Amniotic epithelial cell (primary cell): ENCODE measurements around the gene KAT7.
A peak's percentile ranks its signal among the peaks of the same experiment; 100 is the strongest.

Experiments
- DNase-seq: peaks from one replicate; pipeline ENCODE4 v3.0.0-alpha.2; 2010; ENCODE audit warnings: low read depth

The KAT7 gene

GRCh38 chr17:49842846-49843245 lies 54.4 kb downstream of the KAT7 start:
- peak; percentile 48 for DNase-seq

DNA sequence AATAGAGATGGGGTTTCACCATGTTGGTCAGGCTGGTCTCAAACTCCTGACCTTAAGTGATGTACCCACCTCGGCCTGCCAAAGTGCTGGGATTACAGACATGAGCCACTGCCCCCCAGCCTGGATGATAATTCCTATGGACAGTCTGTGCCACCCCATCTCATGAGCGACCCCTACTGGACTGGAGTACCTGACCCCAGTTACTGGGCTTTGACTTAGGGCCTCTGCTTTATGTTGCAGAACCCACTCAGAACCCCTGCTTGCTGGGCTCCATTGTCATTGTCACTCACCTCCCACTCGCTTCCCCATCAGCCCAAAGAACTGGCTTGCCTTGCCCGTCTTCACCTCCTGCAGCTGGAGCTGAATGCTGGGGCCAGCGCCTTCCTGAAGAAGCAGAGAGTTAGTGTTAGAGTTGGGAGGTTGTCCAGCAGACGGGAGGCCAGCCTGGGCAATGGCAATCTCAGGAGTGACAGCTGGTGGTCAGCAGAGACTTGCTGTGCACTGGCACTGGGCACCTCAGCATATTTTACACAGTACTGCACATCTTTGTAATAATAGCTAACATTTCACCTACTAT lies 55.4 kb downstream of the KAT7 start:
- peak; percentile 30 for DNase-seq

GRCh38 chr17:49845321-49845720 lies 56.8 kb downstream of the KAT7 start:
- DNase-seq = no peak

DNA sequence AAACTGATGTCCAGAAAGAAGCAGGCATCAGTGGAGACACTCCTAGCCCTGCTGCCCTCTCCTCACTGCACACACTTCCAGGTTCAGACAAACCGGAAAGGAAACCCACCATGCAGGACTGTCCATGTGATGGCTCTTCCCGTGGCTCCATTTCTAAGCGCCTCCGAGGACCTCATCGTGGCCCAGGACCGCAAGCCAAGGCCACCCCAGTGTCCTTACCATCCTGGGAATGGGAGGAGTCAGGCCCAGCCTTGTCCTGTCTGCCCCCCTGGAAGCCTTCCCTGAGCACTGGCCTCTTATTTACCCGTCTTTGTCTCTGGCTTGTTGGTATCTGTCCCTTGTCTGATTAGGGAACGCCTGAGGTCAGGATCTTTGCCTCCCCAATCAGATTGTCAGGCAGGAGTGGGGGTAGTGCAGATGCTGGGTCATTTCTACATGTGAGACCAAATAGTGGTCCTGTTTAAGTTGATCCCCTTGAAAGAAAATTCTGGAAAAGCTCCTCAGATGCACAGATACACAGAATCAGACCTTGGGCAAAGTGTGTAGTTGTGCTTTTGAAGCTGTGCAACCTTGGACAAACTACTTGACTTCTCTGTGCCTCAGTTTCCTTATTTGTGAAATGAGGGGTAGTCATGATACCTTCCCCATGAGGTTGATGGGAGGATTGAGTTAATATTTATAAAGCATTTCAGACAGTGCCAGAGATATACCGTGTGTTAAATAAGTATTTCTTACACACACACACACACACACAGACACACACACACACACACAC lies 58.6 kb downstream of the KAT7 start:
- no peak for DNase-seq

- no peak for DNase-seq
Measured at GRCh38 chr17:49848019-49848473, 59.6 kb downstream of the KAT7 start, which contains the start of gene TAC4. TAC4 (minus strand) TSS chr17:49848069; CDS start chr17:49848017, 52 bp downstream.

DNA sequence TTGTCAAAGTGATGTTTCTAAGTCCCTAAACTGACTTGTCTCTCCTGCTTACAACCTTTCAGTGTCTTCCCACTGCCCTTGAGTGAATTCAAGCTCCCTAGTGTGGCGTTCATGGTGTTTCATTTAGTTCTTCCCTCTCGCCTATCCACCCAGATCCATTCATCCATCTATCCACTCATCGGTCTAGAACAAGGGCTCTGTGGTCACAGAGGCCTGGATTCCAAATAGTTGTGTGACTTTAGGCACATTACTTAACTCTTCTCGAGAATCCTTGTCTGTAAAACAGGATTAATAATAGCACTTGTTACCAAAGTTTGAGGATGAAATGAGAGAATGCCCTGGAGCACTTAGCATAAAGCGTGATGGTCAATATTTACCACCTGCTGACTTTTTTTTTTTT lies 60.3 kb downstream of the KAT7 start:
- no peak for DNase-seq

DNA sequence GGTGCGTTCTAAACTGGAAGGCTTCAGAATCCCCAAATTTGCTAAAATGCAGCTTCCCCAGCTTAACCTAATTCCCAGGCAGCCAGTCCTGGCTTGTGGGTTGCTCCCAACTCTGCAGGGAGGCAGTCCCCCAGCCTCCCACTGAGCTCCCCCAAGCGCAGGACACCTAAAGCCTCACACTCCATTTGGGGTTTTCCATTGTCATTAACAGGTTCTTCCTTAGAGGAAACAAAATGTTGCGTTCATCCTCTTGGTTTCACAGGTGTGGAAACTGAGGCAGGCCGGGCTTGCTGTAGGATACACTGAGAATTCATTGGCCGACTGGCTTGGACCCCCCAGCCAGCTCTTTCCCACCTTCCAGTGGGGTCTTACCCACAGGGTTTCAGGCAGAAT lies 61.7 kb downstream of the KAT7 start:
- DNase-seq = no peak

DNA sequence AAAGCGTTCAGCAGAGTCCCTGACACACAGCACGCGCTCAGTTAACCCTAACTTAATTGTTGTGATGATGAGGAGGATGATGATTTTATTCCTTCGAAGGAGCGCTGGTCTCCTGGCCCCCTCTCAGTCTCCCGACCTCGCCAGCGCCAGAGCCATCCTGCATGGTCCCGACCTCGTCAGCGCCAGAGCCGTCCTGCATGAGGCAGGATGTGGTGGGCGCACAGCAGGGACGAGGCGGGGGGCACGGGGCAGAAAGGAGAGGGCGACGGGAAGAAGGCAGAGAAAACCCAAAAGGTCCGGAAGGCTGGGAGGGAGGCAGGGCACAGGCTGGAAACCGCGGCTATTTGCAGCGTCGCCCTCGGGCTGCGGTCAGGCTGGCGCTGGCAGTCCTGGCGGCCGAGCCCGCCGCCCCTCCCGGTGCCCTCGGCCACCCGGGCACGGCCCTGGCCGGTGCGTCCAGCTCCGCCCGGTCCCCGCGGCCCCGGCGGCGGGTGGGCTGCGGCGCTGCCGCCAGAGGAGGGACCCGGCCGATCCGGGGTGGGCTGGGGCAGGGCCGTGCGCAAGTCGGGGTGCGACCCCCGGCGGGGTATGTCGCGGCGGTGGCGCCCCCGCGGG lies 62.4 kb downstream of the KAT7 start:
- DNase-seq = no peak

- peak; percentile 63 for DNase-seq
Measured at GRCh38 chr17:49851387-49852291, 63.2 kb downstream of the KAT7 start.

DNA sequence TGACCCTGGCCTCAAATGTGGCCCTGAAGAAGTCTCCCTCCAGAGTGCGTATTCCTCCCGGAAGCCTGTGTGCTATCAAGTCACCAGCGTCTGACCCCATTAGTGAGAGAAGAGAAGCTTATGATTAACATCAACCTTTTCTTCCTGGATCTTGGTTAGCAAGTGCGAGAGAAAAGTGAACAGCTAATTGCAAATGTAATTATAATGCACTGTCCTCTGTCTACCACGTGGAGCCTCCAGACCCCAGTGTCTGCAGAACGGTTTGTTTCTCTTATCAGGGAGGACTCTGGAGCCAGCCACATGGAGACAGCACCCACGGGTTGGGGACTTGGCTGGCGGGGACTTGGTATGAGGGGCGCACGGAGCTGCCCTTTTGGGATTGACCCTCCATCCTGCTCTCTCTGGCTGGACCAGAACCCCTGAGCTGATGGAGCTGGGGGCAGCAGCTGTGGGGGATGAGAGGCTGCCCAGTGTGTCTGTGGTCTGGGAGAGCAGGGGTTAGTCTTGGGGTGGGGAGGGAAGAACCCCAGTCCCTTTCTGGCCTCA lies 65.1 kb downstream of the KAT7 start:
- DNase-seq = no peak

DNA sequence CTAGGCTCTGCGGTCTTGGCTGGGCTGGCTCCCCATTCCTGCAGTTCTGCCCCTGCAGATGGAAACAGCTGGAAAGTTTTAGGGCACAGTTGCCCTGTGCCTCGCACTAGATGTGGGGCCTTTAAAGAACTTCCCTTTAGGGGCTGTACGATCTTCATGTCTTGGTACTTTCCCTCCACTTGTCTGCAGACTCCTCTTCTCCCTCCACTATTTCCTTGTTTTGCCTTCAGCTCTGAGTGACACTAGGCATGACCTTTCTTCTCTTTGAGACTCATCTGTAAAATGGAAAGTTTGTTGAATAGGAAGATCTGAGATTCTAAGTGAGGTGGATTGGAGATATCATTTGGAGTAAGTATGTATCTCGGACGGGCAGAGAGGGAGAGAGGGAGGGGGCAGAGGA lies 65.6 kb downstream of the KAT7 start:
- DNase-seq = no peak

DNA sequence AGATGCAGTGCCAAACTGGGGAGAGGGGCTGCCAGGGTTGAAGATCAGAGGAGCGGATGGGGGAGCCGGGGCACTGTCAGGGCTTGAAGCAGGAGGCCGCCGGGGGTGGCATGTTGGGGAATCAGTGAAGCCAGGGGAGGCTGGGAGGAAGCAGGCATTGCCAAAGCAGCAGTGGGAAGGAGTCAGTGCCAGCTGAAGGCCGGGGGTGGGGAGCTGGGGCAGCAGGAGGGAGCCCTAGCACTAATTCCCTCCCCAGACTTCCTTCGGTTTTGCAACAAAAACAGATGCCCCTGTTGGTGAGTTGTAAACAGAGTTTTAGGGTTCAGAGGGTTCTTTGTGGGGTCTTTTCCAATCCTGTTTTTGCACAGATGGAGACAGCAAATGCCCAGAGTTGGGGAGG lies 70.3 kb downstream of the KAT7 start:
- DNase-seq = no peak

- peak; percentile 16 for DNase-seq
Measured at GRCh38 chr17:49859991-49860953, 71.8 kb downstream of the KAT7 start.

GRCh38 chr17:49861150-49861884 lies 72.8 kb downstream of the KAT7 start:
- peak; percentile 22 for DNase-seq

GRCh38 chr17:49862781-49863331 lies 74.4 kb downstream of the KAT7 start:
- peak; percentile 18 for DNase-seq

DNA sequence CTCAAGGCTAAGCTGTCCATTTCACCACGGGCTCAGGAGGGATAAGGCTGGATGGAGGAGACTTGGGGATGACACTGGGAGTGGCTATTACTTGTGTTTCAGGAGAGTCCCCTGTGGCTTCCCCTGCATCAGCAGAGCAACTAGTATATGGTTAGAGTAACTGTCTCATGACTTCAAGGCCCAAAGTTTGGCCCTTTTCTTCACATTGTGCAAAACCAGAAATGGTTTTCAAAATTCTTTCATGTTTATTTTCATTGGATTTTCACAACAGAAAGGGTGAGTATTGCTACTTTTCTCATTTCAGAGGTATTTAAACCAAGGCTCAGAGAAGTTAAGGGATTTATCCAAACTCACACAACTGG lies 77.5 kb downstream of the KAT7 start:
- no peak for DNase-seq

DNA sequence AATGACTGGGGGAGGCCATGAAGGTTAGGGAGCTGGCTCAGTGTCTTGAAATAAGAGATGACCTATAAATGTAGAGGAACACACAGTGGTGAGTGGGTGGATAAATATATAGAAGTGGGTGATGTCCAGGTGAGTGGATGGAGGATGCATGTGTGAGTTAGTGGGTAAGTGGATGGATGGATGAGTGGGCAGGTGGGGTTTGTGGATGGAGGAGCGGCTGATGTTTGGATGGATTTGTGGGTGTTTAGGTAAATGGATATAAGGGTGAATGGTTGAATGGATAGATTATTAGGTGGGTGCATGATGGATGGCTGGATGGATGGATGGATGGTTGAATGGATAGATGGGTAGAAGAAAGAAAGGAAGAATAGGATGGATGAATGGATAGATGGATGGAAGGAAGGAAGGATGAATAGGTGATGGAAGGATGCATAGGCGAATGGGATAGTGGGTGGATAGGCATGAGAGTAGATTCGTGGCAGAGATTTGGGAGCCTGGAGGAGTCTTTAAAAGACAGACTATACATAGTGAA lies 78.5 kb downstream of the KAT7 start:
- no peak for DNase-seq

GRCh38 chr17:49869038-49869374 lies 80.5 kb downstream of the KAT7 start:
- no peak for DNase-seq

GRCh38 chr17:49870298-49870697 lies 81.8 kb downstream of the KAT7 start:
- DNase-seq = no peak

DNA sequence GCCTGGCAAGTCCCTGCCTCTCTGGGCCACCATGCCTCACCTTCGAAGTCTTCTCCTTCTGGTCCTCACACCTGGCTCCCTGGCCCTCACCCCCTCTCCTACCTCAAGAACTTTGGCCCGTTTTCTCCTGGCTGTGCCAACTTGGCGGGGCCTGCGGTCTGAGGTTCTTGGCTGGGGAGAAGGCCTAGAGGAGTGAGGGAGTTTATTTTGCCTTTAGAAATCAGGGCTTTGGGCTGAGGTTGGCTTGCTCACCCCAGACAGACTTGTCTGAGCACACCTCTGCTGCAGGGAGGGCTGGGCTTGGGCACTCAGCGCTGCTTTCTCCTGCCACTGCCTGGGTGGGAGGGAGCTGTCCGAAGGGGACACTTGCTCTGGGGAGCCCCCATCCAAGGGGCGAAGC lies 82.7 kb downstream of the KAT7 start:
- DNase-seq = no peak
